Measurements from ENCODE around the gene CTNNBL1. TPM values are rescaled to one million over a fixed set of nuclear protein-coding genes. Genes with fewer than 3 reads are reported as not detected.

The CTNNBL1 gene
- total RNA-seq, 1 donor from 2014 or later = 58.0 TPM

GRCh38 chr20:37749620-37750403 is 56.0 kb downstream of the CTNNBL1 start:
- H3K27me3 Mint-ChIP-seq (ENCODE audit: unreplicated experiment) = peaks cover 7% of the 10 kb centered on the region
- DNase-seq = peak; percentile 67

GRCh38 chr20:37755665-37756064 is 61.8 kb downstream of the CTNNBL1 start:
- peaks cover 55% of the 10 kb centered on the region for H3K4me1 Mint-ChIP-seq (ENCODE audit: low read depth, unreplicated experiment)
- H3K27me3 Mint-ChIP-seq (ENCODE audit: unreplicated experiment) = no peaks in the 10 kb centered on the region
- H3K4me3 Mint-ChIP-seq (ENCODE audit: unreplicated experiment) = peak overlapping the region; percentile 12
- H3K36me3 Mint-ChIP-seq (ENCODE audit: unreplicated experiment) = no peaks in the 10 kb centered on the region
- H3K9me3 Mint-ChIP-seq (ENCODE audit: unreplicated experiment) = peaks cover 8% of the 10 kb centered on the region
- peak overlapping the region; percentile 34 for H3K27ac Mint-ChIP-seq (ENCODE audit: unreplicated experiment)
- TF ChIP-seq CTCF (IDR thresholded peaks at IDR 0.05; ENCODE audit: partially characterized antibody, unreplicated experiment) = no peak
- DNase-seq = peak; percentile 33

More at GRCh38 chr20:37749620-37750403, 56.0 kb downstream of the CTNNBL1 start:
- no peak for TF ChIP-seq CTCF (IDR thresholded peaks at IDR 0.05; ENCODE audit: partially characterized antibody, unreplicated experiment)
- Mint-ChIP-seq H3K4me1 (ENCODE audit: low read depth, unreplicated experiment) (peaks cover 63% of the 10 kb centered on the region), H3K36me3 (ENCODE audit: unreplicated experiment) (no peaks in the 10 kb centered on the region), H3K9me3 (ENCODE audit: unreplicated experiment) (peaks cover 2% of the 10 kb centered on the region), H3K27ac (ENCODE audit: unreplicated experiment) (peak overlapping the region; percentile 97), H3K4me3 (ENCODE audit: unreplicated experiment) (peak overlapping the region; percentile 83)

GRCh38 chr20:37756234-37756633 is 62.4 kb downstream of the CTNNBL1 start:
- H3K4me3 Mint-ChIP-seq (ENCODE audit: unreplicated experiment) = no peak overlapping the region
- no peak for TF ChIP-seq CTCF (IDR thresholded peaks at IDR 0.05; ENCODE audit: partially characterized antibody, unreplicated experiment)
- H3K4me1 Mint-ChIP-seq (ENCODE audit: low read depth, unreplicated experiment) = peaks cover 50% of the 10 kb centered on the region

GRCh38 chr20:37757550-37757949 is 63.7 kb downstream of the CTNNBL1 start:
- Mint-ChIP-seq H3K27me3 (ENCODE audit: unreplicated experiment) (no peaks in the 10 kb centered on the region), H3K9me3 (ENCODE audit: unreplicated experiment) (peaks cover 7% of the 10 kb centered on the region)

More at GRCh38 chr20:37756234-37756633, 62.4 kb downstream of the CTNNBL1 start:
- Mint-ChIP-seq H3K27me3 (ENCODE audit: unreplicated experiment) (no peaks in the 10 kb centered on the region), H3K9me3 (ENCODE audit: unreplicated experiment) (peaks cover 7% of the 10 kb centered on the region), H3K36me3 (ENCODE audit: unreplicated experiment) (no peaks in the 10 kb centered on the region), H3K27ac (ENCODE audit: unreplicated experiment) (peak overlapping the region; percentile 34)
- no peak for DNase-seq

More at GRCh38 chr20:37757550-37757949, 63.7 kb downstream of the CTNNBL1 start:
- TF ChIP-seq CTCF (IDR thresholded peaks at IDR 0.05; ENCODE audit: partially characterized antibody, unreplicated experiment) = no peak
- Mint-ChIP-seq H3K36me3 (ENCODE audit: unreplicated experiment) (no peaks in the 10 kb centered on the region), H3K27ac (ENCODE audit: unreplicated experiment) (no peak overlapping the region), H3K4me1 (ENCODE audit: low read depth, unreplicated experiment) (peaks cover 43% of the 10 kb centered on the region), H3K4me3 (ENCODE audit: unreplicated experiment) (no peak overlapping the region)
- no peak for DNase-seq

All from glutamatergic neuron (in vitro differentiated cells).